HG02981 (cell line): ENCODE measurements around the gene SORBS1.

Experiments used
- ATAC-seq: cut with Tn5 transposase; IDR thresholded peaks from one replicate; pipeline ENCODE4 v1.9.1; 2021; ENCODE audit warnings: mild to moderate bottlenecking, moderate library complexity; ENCODE audit not compliant: unreplicated experiment

The SORBS1 gene

DNA sequence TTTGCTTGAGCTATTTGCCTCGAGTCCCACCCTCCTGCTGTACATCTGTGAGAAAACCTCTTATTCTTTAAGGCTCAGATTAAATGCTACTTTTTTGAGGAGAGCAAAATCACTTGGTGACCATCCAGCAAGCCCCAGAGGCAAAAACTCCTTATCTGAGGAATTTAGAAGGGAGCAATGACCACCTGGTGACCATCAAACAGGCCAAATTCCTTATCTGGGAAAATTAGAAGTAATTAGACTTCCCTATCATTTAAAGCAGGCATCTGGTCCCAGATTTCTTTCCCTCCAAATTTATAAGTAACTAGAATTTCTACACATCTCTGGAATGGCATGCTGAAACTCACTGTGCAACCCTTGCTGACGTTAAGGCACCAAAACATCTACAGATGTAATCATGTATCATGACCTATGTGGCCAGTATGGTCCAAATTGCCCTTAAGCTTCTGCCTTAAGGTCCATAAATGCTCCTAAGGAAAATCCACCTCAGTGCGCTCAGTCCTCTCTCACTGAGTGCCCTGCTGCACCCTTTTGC, 229.5 kb downstream of the SORBS1 start:
- no peak for ATAC-seq

GRCh38 chr10:95330966-95331453, 230.2 kb downstream of the SORBS1 start:
- ATAC-seq, result no peak

DNA sequence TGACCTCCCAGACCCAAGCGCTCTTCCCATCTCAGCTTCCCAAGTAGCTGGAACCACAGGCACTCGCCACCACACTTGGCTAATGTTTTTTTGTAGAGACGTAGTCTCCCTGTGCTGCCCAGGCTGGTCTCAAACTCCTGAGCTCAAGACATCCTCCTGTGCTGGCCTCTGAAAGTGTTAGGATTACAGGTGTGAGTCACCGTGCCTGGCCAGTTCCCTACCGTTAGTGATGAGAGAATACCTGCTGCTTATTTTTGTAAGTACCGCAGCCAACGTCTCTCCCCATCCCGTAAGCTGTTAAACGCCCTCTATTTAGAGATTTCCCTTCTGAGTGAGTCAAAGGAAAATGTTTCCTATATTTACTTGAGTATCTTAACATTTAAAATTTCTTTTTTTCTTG, 231.9 kb downstream of the SORBS1 start:
- ATAC-seq, result no peak

- ATAC-seq, result no peak
Measured at GRCh38 chr10:95328013-95328412, 233.2 kb downstream of the SORBS1 start.

GRCh38 chr10:95327367-95327766, 233.8 kb downstream of the SORBS1 start:
- ATAC-seq, result no peak

DNA sequence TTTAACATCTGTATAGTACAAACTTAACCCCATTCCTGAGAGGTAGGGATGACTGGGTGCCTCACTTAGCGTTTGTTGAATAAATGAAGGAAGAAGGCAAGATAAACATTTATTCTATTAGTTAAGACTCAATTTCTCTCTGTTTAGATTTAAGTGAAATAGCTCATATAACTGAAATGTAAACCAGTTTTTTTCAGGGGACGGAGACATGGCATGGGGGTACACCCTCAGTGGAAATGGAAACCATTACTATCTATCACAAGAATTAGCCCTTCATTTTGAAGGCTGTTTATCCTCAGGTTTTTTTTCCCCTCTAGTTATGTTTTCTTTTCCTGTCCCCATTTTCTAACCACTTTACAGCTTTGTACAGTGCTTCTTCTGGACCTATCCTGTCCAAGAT, 234.8 kb downstream of the SORBS1 start:
- ATAC-seq, result no peak

GRCh38 chr10:95325863-95326262, 235.3 kb downstream of the SORBS1 start:
- ATAC-seq, result no peak

DNA sequence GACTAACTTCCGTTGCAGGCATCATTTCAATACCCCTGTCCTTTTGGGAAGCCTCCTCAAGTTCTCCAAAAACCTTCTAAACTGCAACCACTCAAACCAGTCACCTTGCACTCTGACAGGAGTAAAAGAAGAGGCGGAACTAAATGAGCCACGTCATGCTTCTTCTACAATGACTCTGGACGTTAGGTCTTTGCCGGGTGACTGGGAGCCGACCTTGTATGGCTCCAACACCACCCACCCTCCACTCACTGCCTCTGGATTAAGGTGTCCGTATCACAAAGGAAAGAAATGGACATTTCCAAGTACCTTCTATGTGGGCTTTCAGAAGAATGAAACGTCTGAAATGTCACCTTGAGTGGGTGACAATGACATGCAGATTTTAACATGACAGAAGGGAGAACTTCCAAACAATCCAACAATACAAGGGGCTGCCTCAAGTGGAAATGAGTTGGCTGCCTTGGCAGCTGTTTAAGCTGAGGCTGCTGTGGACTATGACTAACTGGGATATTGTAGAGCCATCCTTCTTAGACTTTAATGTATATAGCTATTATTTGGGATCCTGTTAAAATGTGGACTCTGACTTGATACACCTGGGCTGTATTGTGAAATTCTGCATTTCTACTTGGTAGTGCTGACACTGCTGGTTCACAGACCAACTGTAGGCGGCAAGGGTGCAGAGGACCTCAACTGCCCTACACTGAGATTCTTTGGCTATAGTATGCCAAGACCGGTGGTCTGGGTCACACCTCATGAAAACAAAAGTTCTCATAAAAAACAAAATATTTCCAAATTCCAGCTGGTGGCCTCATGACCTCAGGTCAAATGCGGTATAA, 236.5 kb downstream of the SORBS1 start:
- no peak for ATAC-seq

- ATAC-seq, result no peak
Measured at GRCh38 chr10:95321554-95322301, 239.4 kb downstream of the SORBS1 start.

DNA sequence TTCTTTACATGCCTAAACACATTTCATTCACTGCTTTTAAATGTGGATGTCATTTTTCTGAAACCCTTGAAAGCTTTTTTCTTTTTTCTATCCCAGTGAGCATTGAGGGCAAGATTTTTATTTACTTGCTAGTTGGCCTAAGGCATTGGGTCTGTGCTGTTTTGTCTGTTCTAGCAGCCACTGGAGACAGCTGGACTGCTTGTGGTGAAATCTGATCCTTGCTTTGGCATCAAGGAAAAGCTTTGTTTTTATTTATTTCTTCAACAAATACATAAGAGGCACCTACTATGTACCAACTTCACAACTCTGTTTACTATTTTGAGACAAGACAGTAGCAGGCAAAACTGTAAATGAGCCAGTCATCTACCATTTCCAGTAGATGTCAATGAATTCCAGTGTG, 241.9 kb downstream of the SORBS1 start:
- no peak for ATAC-seq

DNA sequence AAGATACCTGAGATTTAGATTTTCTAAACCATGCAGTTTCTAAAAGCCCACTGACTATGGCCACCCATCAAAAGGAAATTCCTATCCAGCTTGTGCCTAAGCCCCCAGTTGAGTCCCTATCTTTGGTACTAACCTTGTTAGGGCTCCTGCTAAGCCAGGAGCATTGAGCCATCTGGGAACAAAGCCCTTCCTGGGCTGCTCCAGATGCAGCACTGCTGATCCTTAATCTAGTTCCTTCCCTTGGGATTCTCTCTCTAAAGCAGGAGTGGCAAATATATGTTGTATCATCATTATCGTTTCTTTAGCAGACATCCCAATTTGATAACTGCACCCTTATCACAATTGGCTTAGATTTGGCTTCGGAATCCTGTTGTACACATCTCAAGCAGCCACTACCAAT, 245.7 kb downstream of the SORBS1 start:
- no peak for ATAC-seq

DNA sequence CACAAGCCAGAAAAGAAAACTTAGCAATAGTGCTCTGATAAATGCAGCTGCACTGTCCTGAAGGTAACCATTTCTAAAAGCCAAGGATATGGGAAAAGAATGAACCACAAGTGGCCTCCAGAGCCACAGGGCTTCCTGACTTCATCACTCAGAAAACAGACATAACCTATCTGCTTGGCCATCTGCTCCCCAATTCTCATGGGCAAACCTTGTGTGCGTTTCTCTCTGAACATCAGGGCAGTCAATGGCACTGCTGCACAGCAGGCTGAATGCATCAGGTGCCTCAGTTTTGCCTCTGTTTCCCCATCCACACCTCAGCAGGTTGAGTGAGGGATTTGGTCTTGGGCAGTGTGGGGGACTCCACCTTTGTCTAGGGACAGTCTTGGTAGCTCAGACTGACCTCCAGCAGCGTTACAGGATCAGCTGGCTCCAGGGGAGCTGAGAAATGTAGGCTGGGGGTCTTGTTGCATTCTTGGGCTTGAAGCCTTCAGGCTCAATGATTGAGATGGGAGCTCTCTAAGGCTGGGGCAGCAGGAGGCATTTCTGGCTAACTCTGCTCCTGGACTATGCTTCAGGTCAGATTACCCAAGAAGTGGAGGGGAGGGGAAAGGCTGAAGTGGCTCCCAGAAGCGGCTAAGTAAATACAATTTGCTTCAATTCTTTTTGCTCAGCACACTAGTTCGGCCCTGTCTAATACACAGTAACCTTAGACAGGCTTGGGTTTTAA, 246.8 kb downstream of the SORBS1 start:
- no peak for ATAC-seq

DNA sequence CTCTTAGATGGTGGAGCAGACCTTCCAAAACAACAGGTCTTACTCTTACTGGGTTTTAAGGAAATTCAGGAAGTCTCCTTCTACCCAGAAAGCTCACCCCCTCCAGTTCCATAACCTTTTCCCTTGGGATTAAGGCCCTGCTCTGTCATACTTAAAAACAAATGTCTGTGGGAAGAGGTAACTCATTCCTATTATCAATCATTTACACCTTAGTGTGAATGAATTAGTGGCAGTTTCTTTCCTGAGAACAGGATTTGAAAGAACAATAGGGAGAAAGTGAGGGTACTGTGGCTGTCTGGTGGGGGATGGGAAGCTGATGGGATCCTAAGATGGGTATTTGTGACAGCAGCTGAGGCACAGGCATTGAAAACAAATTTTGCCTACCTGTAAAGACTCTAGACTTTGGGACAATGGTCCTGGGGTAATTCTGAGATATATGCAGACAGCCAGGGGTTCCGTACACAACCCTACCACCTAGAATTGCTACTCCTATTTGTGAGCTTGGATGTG, 248.1 kb downstream of the SORBS1 start:
- ATAC-seq, result no peak

DNA sequence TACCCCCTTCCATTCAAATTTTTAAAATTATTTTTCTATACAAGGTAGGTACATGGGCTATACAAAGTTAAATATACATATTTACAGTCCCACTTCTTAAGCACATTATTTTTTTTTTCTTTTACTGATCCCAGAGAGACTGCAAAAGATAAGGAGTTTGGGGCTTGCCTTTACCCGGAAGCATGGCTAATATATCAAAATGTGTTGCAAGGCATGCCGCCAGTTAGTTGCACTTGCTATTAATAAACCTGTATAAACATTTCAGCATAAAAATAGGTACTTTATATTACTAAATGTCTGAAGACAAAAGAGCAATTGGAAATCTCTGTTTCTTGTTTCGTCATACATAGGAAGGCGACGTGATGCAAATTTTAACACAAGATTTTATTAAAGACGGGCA, 248.9 kb downstream of the SORBS1 start:
- no peak for ATAC-seq

DNA sequence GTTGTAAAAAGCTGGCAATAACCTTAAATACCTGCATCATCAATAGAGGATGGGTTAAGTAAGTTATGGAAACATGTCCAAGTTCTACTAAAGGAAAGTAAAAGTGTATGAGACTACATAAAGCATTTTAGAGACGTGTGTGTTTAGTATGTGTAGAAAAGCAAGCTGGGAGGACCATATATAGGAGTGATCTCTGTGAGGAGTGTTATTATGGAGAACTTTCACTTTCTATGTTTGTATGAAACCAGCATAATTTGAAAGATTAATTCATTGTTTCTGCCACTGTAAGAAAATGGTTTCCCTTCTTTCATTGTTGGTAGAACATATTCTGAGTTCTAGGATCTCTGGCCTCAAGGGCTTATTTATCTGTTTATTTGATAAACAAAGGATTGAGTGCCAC, 251.2 kb downstream of the SORBS1 start:
- peak; percentile 61 for ATAC-seq

DNA sequence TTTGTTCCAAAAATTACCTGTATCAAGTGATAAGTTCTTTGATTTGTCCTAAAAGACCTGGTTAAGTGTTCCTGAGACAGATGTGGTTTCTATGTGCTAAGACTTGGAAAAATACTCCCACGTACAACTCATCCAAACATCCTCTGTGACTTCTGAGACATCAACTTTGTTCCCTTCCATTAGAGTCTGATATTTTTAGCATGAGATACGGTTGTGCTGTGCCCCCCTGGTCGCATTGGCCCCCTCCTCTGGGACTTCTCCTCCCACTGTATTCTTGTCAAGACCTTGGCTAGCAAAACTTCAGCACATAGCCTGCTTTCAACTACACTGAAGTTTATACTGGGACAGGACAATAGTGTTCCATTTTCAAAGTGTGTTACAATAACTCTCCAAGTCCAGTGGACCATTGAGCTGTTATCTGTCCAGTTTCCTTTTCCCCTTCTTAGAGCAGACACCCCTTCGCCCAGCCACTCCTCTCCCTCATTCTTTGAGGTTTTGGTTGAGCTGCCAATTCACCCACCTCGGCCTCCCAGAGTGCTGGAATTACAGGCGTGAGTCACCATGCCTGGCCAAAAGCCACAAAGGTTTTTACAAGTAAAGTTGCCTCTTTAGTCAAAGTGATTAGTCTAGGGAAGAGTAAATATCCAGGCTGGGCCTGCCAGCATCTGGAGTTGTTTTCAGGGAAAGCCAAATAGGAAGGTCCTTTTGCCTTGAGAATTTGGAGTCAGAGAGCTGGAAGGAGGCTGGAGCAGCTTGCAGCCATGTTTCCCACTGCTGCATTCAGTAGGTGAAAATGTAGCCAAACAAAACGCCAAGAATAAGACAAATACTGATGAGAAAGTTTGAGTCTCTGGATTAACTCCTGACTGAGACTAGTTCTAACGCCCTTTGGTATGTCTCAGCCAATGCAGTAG, 252.5 kb downstream of the SORBS1 start:
- no peak for ATAC-seq

DNA sequence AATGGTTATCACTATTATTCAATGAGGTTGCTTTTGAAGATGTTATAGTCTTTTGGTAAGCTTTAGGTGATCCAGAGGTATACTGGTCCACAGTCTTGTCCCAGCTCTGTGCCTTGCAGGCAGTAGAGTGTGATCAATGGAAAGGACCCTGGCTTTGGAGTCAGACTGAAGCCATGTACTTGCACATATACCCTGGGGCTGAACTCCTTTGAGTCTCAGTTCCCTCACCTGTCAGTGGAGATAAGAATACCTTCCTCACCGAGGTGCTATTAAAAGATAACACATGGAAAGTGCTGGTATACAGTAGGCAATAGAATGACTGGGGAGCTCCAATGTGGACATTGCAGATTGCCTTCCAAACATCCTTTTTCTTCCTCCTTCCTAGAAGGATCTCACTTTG, 254.3 kb downstream of the SORBS1 start:
- ATAC-seq, result no peak

- ATAC-seq, result no peak
Measured at GRCh38 chr10:95306318-95306650, 254.9 kb downstream of the SORBS1 start.

- no peak for ATAC-seq
Measured at GRCh38 chr10:95305606-95306317, 255.4 kb downstream of the SORBS1 start.
